SK-N-SH (cell line): ENCODE measurements around the gene DVL3. TPM values are rescaled to one million over a fixed set of nuclear protein-coding genes. Genes with fewer than 3 reads are reported as not detected.

Source experiments
- CHD2 ChIP-seq: fragments of 150-350 bp; IDR thresholded peaks from 2 replicates; pipeline ENCODE4 v1.6.1; 2018; ENCODE audit warnings: low read length; ENCODE audit not compliant: partially characterized antibody
- CTCF ChIP-seq: fragments of 200-600 bp; sonication (generic); IDR thresholded peaks from 2 replicates; pipeline ENCODE4 v1.6.1; 2017; ENCODE audit warnings: antibody characterized with exemption, mild to moderate bottlenecking, moderate library complexity
- EZH2phosphoT487 ChIP-seq: fragments of 200-600 bp; sonication (generic); IDR thresholded peaks from 2 replicates; pipeline ENCODE4 v1.6.1; 2017; ENCODE audit warnings: low read depth, mixed run types, mild to moderate bottlenecking, antibody characterized with exemption, moderate library complexity, borderline replicate concordance
- FOXJ3 ChIP-seq: sonication (generic); formaldehyde crosslinking; IDR thresholded peaks from 2 replicates; pipeline ENCODE4 v1.5.1; 2020; ENCODE audit warnings: mild to moderate bottlenecking, missing genetic modification reagents
- FOXM1 ChIP-seq: IDR thresholded peaks from 2 replicates; pipeline ENCODE4 v1.4.0; 2012; ENCODE audit warnings: low read depth, mild to moderate bottlenecking
- GABPA ChIP-seq: IDR thresholded peaks from 2 replicates; pipeline ENCODE4 v1.4.0; 2012; ENCODE audit warnings: low read depth, mild to moderate bottlenecking
- MAX ChIP-seq: IDR thresholded peaks from 2 replicates; pipeline ENCODE4 v1.4.0; 2012; ENCODE audit warnings: low read depth
- MEF2A ChIP-seq: IDR thresholded peaks from 2 replicates; pipeline ENCODE4 v1.4.0; 2012; ENCODE audit warnings: low read depth, borderline replicate concordance
- MXI1 ChIP-seq: IDR thresholded peaks from 2 replicates; pipeline ENCODE4 v1.6.1; 2012; ENCODE audit warnings: mild to moderate bottlenecking, low read depth, low read length, improper control_type of control experiment
- NFIC ChIP-seq: IDR thresholded peaks from 2 replicates; pipeline ENCODE4 v1.4.0; 2012; ENCODE audit warnings: borderline replicate concordance
- NRF1 ChIP-seq: IDR thresholded peaks from 2 replicates; pipeline ENCODE4 v1.6.1; 2012; ENCODE audit warnings: low read depth, mild to moderate bottlenecking, low read length
- RCOR1 ChIP-seq: fragments of 150-350 bp; IDR thresholded peaks from 2 replicates; pipeline ENCODE4 v1.6.1; 2017; ENCODE audit warnings: antibody characterized with exemption, low read length
- SIN3A ChIP-seq: IDR thresholded peaks from 2 replicates; pipeline ENCODE4 v1.6.1; 2012; ENCODE audit warnings: low read depth, mild to moderate bottlenecking, low read length, moderate library complexity, borderline replicate concordance
- SMC3 ChIP-seq: IDR thresholded peaks from 2 replicates; pipeline ENCODE4 v1.6.1; 2012; ENCODE audit warnings: low read depth, low read length, improper control_type of control experiment
- TAF1 ChIP-seq: IDR thresholded peaks from 2 replicates; pipeline ENCODE4 v1.6.1; 2012; ENCODE audit warnings: low read depth, mild to moderate bottlenecking, low read length, moderate library complexity, borderline replicate concordance
- TCF12 ChIP-seq: IDR thresholded peaks from 2 replicates; pipeline ENCODE4 v1.4.0; 2012
- YY1 ChIP-seq: IDR thresholded peaks from 2 replicates; pipeline ENCODE4 v1.4.0; 2012; ENCODE audit warnings: low read depth, mild to moderate bottlenecking
- polyA plus RNA-seq, 3 experiments: library from polyadenylated mRNA; depleted of rRNA; stranded (reverse); fragments of >200 nt; gene quantifications; 2 replicates each; pipeline ENCODE4 v1.2.3, GENCODE V29; 2012
- TF ChIP-seq, protein P1 (sequence below): fragments of 150-350 bp; IDR thresholded peaks from 2 replicates; pipeline ENCODE4 v1.6.1; 2016; ENCODE audit warnings: mild to moderate bottlenecking, low read depth, low read length
- TF ChIP-seq, protein P2 (sequence below): IDR thresholded peaks from 2 replicates; pipeline ENCODE4 v1.6.1; 2012; ENCODE audit warnings: mild to moderate bottlenecking, low read depth, low read length, moderate library complexity

DVL3 gene
- polyA plus RNA-seq, 1 of the 3 experiments (the other 2 are of a cell fraction): 29.6 TPM

GRCh38 chr3:184185461-184186183 is 30.4 kb downstream of the DVL3 start (continued):
- TF ChIP-seq MAX: peak; percentile 96
- no peak for TF ChIP-seq FOXJ3 (CRISPR knock-in tag)
- TF ChIP-seq, protein P1, sequence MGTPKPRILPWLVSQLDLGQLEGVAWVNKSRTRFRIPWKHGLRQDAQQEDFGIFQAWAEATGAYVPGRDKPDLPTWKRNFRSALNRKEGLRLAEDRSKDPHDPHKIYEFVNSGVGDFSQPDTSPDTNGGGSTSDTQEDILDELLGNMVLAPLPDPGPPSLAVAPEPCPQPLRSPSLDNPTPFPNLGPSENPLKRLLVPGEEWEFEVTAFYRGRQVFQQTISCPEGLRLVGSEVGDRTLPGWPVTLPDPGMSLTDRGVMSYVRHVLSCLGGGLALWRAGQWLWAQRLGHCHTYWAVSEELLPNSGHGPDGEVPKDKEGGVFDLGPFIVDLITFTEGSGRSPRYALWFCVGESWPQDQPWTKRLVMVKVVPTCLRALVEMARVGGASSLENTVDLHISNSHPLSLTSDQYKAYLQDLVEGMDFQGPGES: no peak
- no peak; the same call in 1 of the 2 replicates for TF ChIP-seq TCF12
- no peak for TF ChIP-seq FOXM1
- TF ChIP-seq MXI1: peak; percentile 93
- no peak for TF ChIP-seq YY1
- no peak for TF ChIP-seq CTCF
- no peak for TF ChIP-seq SMC3
- TF ChIP-seq SIN3A: no peak
- no peak for TF ChIP-seq MEF2A
- peak; percentile 5; the same call in 1 of the 2 replicates for TF ChIP-seq RCOR1
- no peak for TF ChIP-seq TAF1
- TF ChIP-seq CHD2: peak; percentile 39
- no peak for TF ChIP-seq EZH2phosphoT487
- TF ChIP-seq NFIC: no peak
- no peak for TF ChIP-seq GABPA
- TF ChIP-seq, protein P2, sequence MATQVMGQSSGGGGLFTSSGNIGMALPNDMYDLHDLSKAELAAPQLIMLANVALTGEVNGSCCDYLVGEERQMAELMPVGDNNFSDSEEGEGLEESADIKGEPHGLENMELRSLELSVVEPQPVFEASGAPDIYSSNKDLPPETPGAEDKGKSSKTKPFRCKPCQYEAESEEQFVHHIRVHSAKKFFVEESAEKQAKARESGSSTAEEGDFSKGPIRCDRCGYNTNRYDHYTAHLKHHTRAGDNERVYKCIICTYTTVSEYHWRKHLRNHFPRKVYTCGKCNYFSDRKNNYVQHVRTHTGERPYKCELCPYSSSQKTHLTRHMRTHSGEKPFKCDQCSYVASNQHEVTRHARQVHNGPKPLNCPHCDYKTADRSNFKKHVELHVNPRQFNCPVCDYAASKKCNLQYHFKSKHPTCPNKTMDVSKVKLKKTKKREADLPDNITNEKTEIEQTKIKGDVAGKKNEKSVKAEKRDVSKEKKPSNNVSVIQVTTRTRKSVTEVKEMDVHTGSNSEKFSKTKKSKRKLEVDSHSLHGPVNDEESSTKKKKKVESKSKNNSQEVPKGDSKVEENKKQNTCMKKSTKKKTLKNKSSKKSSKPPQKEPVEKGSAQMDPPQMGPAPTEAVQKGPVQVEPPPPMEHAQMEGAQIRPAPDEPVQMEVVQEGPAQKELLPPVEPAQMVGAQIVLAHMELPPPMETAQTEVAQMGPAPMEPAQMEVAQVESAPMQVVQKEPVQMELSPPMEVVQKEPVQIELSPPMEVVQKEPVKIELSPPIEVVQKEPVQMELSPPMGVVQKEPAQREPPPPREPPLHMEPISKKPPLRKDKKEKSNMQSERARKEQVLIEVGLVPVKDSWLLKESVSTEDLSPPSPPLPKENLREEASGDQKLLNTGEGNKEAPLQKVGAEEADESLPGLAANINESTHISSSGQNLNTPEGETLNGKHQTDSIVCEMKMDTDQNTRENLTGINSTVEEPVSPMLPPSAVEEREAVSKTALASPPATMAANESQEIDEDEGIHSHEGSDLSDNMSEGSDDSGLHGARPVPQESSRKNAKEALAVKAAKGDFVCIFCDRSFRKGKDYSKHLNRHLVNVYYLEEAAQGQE: no peak
- peak; percentile 99 for TF ChIP-seq NRF1
